ENCODE data around the gene CTU2. TPM values are rescaled to one million over a fixed set of nuclear protein-coding genes. Genes with fewer than 3 reads are reported as not detected.

Gene CTU2
- total and polyA plus RNA-seq, 9 of the 15 experiments (the other 6 are each of a cell fraction or from before 2014, with no cell fraction given): 1.3 to 105 (median 23.2) TPM

DNA sequence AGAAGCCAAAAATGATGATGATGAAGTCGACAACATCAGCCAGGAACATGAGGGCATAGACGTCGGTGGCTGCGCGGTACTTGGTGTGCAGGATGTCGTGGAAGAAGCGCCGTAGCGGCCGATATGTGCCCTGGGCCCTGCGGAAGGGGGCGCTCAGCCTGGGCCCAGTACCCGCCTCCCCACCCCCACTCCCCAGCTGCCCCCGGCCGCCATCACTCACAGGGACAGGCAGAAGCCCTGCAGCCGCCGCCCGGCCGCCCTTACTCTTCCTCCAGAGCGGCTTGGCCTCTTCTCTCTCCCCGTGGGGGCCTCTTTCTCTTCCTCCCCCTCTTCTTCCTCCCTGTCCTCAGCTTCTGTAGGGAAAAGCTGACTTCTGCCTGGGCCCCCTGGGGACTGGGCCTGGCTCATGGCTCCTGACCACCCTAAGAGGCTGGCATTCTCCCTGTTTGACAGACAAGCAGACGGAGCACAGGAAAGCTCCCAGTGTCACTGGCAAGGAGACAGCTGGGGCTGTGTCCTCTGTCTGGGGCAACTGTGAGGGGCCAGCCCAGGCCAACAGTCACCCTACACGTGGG is 14.2 kb downstream of the CTU2 start (continued):
- TF ChIP-seq, protein P1, sequence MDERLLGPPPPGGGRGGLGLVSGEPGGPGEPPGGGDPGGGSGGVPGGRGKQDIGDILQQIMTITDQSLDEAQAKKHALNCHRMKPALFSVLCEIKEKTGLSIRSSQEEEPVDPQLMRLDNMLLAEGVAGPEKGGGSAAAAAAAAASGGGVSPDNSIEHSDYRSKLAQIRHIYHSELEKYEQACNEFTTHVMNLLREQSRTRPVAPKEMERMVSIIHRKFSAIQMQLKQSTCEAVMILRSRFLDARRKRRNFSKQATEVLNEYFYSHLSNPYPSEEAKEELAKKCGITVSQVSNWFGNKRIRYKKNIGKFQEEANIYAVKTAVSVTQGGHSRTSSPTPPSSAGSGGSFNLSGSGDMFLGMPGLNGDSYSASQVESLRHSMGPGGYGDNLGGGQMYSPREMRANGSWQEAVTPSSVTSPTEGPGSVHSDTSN (CRISPR knock-in tag; IDR thresholded peaks at IDR 0.05; ENCODE audit: low read depth): no peak
- TF ChIP-seq, protein P1 (tag; conservative IDR thresholded peaks at IDR 0.05; ENCODE audit: low read depth): no peak
- no peak for TF ChIP-seq ZNF263 (CRISPR knock-in tag; IDR thresholded peaks at IDR 0.05; ENCODE audit: borderline replicate concordance)
- TF ChIP-seq NCOA6 (IDR thresholded peaks at IDR 0.05): no peak
- no peak for TF ChIP-seq STAT5B (CRISPR knock-in tag; IDR thresholded peaks at IDR 0.05)
- no peak for TF ChIP-seq KLF1 (tag; IDR thresholded peaks at IDR 0.05)
- TF ChIP-seq ZBTB1 (CRISPR knock-in tag; IDR thresholded peaks at IDR 0.05; ENCODE audit: borderline replicate concordance, low read depth): no peak
- TF ChIP-seq, protein P2, sequence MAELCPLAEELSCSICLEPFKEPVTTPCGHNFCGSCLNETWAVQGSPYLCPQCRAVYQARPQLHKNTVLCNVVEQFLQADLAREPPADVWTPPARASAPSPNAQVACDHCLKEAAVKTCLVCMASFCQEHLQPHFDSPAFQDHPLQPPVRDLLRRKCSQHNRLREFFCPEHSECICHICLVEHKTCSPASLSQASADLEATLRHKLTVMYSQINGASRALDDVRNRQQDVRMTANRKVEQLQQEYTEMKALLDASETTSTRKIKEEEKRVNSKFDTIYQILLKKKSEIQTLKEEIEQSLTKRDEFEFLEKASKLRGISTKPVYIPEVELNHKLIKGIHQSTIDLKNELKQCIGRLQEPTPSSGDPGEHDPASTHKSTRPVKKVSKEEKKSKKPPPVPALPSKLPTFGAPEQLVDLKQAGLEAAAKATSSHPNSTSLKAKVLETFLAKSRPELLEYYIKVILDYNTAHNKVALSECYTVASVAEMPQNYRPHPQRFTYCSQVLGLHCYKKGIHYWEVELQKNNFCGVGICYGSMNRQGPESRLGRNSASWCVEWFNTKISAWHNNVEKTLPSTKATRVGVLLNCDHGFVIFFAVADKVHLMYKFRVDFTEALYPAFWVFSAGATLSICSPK (IDR thresholded peaks at IDR 0.05; ENCODE audit: borderline replicate concordance): no peak
- TF ChIP-seq, protein P3, sequence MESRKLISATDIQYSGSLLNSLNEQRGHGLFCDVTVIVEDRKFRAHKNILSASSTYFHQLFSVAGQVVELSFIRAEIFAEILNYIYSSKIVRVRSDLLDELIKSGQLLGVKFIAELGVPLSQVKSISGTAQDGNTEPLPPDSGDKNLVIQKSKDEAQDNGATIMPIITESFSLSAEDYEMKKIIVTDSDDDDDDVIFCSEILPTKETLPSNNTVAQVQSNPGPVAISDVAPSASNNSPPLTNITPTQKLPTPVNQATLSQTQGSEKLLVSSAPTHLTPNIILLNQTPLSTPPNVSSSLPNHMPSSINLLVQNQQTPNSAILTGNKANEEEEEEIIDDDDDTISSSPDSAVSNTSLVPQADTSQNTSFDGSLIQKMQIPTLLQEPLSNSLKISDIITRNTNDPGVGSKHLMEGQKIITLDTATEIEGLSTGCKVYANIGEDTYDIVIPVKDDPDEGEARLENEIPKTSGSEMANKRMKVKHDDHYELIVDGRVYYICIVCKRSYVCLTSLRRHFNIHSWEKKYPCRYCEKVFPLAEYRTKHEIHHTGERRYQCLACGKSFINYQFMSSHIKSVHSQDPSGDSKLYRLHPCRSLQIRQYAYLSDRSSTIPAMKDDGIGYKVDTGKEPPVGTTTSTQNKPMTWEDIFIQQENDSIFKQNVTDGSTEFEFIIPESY (CRISPR knock-in tag; IDR thresholded peaks at IDR 0.05): 0 out of 2 replicates have a peak, but pooled peaks have one; percentile 29
- no peak for TF ChIP-seq CBFA2T3 (IDR thresholded peaks at IDR 0.05)
- TF ChIP-seq GTF2F1 (IDR thresholded peaks at IDR 0.05; ENCODE audit: low read depth, low read length): no peak
- no peak for TF ChIP-seq POLR2AphosphoS2 (IDR thresholded peaks at IDR 0.05; ENCODE audit: low read length)
- TF ChIP-seq OTX1 (CRISPR knock-in tag; IDR thresholded peaks at IDR 0.05): no peak
- TF ChIP-seq, protein P4, sequence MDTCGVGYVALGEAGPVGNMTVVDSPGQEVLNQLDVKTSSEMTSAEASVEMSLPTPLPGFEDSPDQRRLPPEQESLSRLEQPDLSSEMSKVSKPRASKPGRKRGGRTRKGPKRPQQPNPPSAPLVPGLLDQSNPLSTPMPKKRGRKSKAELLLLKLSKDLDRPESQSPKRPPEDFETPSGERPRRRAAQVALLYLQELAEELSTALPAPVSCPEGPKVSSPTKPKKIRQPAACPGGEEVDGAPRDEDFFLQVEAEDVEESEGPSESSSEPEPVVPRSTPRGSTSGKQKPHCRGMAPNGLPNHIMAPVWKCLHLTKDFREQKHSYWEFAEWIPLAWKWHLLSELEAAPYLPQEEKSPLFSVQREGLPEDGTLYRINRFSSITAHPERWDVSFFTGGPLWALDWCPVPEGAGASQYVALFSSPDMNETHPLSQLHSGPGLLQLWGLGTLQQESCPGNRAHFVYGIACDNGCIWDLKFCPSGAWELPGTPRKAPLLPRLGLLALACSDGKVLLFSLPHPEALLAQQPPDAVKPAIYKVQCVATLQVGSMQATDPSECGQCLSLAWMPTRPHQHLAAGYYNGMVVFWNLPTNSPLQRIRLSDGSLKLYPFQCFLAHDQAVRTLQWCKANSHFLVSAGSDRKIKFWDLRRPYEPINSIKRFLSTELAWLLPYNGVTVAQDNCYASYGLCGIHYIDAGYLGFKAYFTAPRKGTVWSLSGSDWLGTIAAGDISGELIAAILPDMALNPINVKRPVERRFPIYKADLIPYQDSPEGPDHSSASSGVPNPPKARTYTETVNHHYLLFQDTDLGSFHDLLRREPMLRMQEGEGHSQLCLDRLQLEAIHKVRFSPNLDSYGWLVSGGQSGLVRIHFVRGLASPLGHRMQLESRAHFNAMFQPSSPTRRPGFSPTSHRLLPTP (IDR thresholded peaks at IDR 0.05; ENCODE audit: borderline replicate concordance, extremely low read depth, insufficient read length): no peak
- TF ChIP-seq POLR2A (conservative IDR thresholded peaks at IDR 0.05): 0 out of 2 replicates have a peak, but pooled peaks have one; percentile 34
- TF ChIP-seq SNRNP70 (optimal IDR thresholded peaks at IDR 0.05; ENCODE audit: low read depth, low read length): no peak
- no peak for TF ChIP-seq ASH1L (IDR thresholded peaks at IDR 0.05; ENCODE audit: borderline replicate concordance, low read depth, partially characterized antibody)
- no peak for TF ChIP-seq ZNF766 (CRISPR knock-in tag; conservative IDR thresholded peaks at IDR 0.05)
- TF ChIP-seq SLC30A9 (CRISPR knock-in tag; IDR thresholded peaks at IDR 0.05): no peak
- TF ChIP-seq ELF4 (CRISPR knock-in tag; IDR thresholded peaks at IDR 0.05): no peak
